HCT116 (cell line): ENCODE data around the gene USP31. TPM values are rescaled to one million over a fixed set of nuclear protein-coding genes. Genes with fewer than 3 reads are reported as not detected.

ENCODE experiments used
- ATAC-seq: fragments of 200-7000 bp; cut with Tn5 transposase; 2 replicates; pipeline ENCODE4 v1.9.1; 2020; ENCODE audit warnings: mild to moderate bottlenecking, moderate library complexity
- BruUV-seq: library from RNA; stranded (reverse); fragments of 400-500 nt; replicated peaks from 2 replicates; lab custom pipeline; 2021; lab: Mats Ljungman, UMichigan
- CTCF ChIA-PET: fragments of 300-600 bp; sonication (Branson Sonifier 250); formaldehyde crosslinking; loops from one replicate; lab custom pipeline; 2021; ENCODE audit warnings: antibody characterized with exemption; lab: Charles Lee
- POLR2A ChIA-PET: fragments of 300-600, 350-600 bp; sonication (Branson Sonifier 250); formaldehyde crosslinking; loops from one replicate; lab custom pipeline; 2021; ENCODE audit warnings: antibody characterized with exemption; lab: Charles Lee
- RAD21 ChIA-PET, 2 experiments: fragments of 300-600 bp; sonication (Branson Sonifier 250); formaldehyde crosslinking; loops; one replicate each; lab custom pipeline; 2023; ENCODE audit warnings: low total read pairs in 2 of 2; ENCODE audit not compliant: uncharacterized antibody in 2 of 2, unreplicated experiment in 2 of 2, low non-redundant PET in 1 of 2; lab: Charles Lee
- DNase-seq: peaks from one replicate; pipeline ENCODE4 v3.0.0-alpha.2; 2010; ENCODE audit warnings: low read depth, low spot score
- H2AFZ ChIP-seq: fragments of 200-600 bp; shearing (Covaris generic), sonication (generic); 2 replicates; pipeline ENCODE4 v1.6.1; 2017; ENCODE audit warnings: low read depth, mixed run types, mixed read lengths, antibody characterized with exemption, low read length; ENCODE audit not compliant: poor library complexity, severe bottlenecking
- H3K27ac ChIP-seq: 2 replicates; pipeline ENCODE4 v1.5.1; 2012; ENCODE audit warnings: low read depth, low read length
- H3K27me3 ChIP-seq: fragments of 200-600 bp; sonication (generic); 2 replicates; pipeline ENCODE4 v1.6.1; 2016; ENCODE audit warnings: mixed run types, low read length, mixed read lengths; ENCODE audit not compliant: insufficient read depth
- H3K36me3 ChIP-seq, 2 experiments: fragments of 200-500 bp in 1 of 2; fragments of 200-600 bp in 1 of 2; sonication (Bioruptor generic) in 1 of 2; sonication (generic) in 1 of 2; 2 replicates each; pipeline versions ENCODE4 v1.5.1 to v1.6.1; 2014 to 2016; ENCODE audit warnings: low read length in 2 of 2, inconsistent platforms in 1 of 2, mixed read lengths in 1 of 2, mixed run types in 1 of 2; ENCODE audit not compliant: insufficient read depth in 2 of 2, control insufficient read depth in 1 of 2
- H3K4me1 ChIP-seq, 2 experiments: fragments of 200-600 bp in 1 of 2; sonication (generic) in 1 of 2; 2 replicates each; pipeline versions ENCODE4 v1.5.1 to v1.6.1; 2012 to 2017; ENCODE audit warnings: low read length in 2 of 2, inconsistent platforms in 1 of 2, mild to moderate bottlenecking in 1 of 2, mixed read lengths in 1 of 2, mixed run types in 1 of 2, moderate library complexity in 1 of 2; ENCODE audit not compliant: insufficient read depth in 2 of 2, control insufficient read depth in 1 of 2
- H3K4me2 ChIP-seq: fragments of 200-600 bp; sonication (generic); 2 replicates; pipeline ENCODE4 v1.6.1; 2017; ENCODE audit warnings: mixed run types, low read length, mixed read lengths
- H3K4me3 ChIP-seq, 2 experiments: fragments of 200-600 bp in 1 of 2; sonication (generic) in 1 of 2; replicated peaks in 1 of 2; 2 replicates each; pipeline ENCODE4 v1.5.1; 2011 to 2016; ENCODE audit warnings: low read length in 2 of 2, control low read depth in 1 of 2, low read depth in 1 of 2, mild to moderate bottlenecking in 1 of 2, mixed read lengths in 1 of 2, mixed run types in 1 of 2
- H3K79me2 ChIP-seq: fragments of 200-600 bp; sonication (generic); 2 replicates; pipeline ENCODE4 v1.6.1; 2017; ENCODE audit warnings: mild to moderate bottlenecking, mixed run types, low read length, moderate library complexity, mixed read lengths; ENCODE audit not compliant: insufficient read depth
- H3K9ac ChIP-seq: fragments of 200-600 bp; sonication (generic); 2 replicates; pipeline ENCODE4 v1.6.1; 2016; ENCODE audit warnings: low read length, mixed read lengths
- H3K9me2 ChIP-seq: fragments of 200-600 bp; sonication (generic), shearing (Covaris generic); 2 replicates; pipeline ENCODE4 v1.6.1; 2017; ENCODE audit warnings: mixed run types, mild to moderate bottlenecking, moderate library complexity; ENCODE audit not compliant: insufficient read depth
- H3K9me3 ChIP-seq, 2 experiments: fragments of 200-500 bp in 1 of 2; fragments of 200-600 bp in 1 of 2; sonication (Bioruptor generic) in 1 of 2; sonication (generic) in 1 of 2; 2 replicates each; pipeline ENCODE4 v1.6.1; 2014 to 2017; ENCODE audit warnings: low read length in 2 of 2, mixed read lengths in 2 of 2, inconsistent platforms in 1 of 2, low read depth in 1 of 2, mild to moderate bottlenecking in 1 of 2, mixed run types in 1 of 2, moderate library complexity in 1 of 2; ENCODE audit not compliant: control insufficient read depth in 1 of 2, insufficient read depth in 1 of 2
- H4K20me1 ChIP-seq: fragments of 200-600 bp; sonication (generic), shearing (Covaris generic); 2 replicates; pipeline ENCODE4 v1.6.1; 2017; ENCODE audit warnings: mixed run types, mild to moderate bottlenecking, moderate library complexity; ENCODE audit not compliant: insufficient read depth
- CTCF ChIP-seq, 3 experiments: fragments of 200-600 bp in 1 of 3; sonication (generic) in 1 of 3; IDR thresholded peaks in 2 of 3; conservative IDR thresholded peaks in 1 of 3; 2 replicates each; pipeline ENCODE4 v1.5.1; 2012 to 2017; ENCODE audit warnings: low read depth in 2 of 3, low read length in 2 of 3, antibody characterized with exemption in 1 of 3, borderline replicate concordance in 1 of 3, control low read depth in 1 of 3, mild to moderate bottlenecking in 1 of 3, mixed read lengths in 1 of 3, mixed run types in 1 of 3, moderate library complexity in 1 of 3; ENCODE audit not compliant: insufficient read depth in 1 of 3
- EGR1 ChIP-seq: IDR thresholded peaks from 2 replicates; pipeline ENCODE4 v1.6.1; 2012; ENCODE audit warnings: low read depth
- EZH2 ChIP-seq: fragments of 200-600 bp; sonication (generic); IDR thresholded peaks from 2 replicates; pipeline ENCODE4 v1.6.1; 2017; ENCODE audit warnings: antibody characterized with exemption, mixed run types
- EZH2phosphoT487 ChIP-seq: fragments of 200-600 bp; IDR thresholded peaks from 2 replicates; pipeline ENCODE4 v1.6.1; 2018; ENCODE audit warnings: antibody characterized with exemption, borderline replicate concordance
- JUND ChIP-seq: IDR thresholded peaks from 2 replicates; pipeline ENCODE4 v1.6.1; 2012
- MAX ChIP-seq: IDR thresholded peaks from 2 replicates; pipeline ENCODE4 v1.6.1; 2012
- POLR2A ChIP-seq: IDR thresholded peaks from 2 replicates; pipeline ENCODE4 v1.7.0; 2011; ENCODE audit warnings: borderline replicate concordance; ENCODE audit not compliant: insufficient read depth, insufficient read length; ENCODE audit errors: extremely low read depth
- POLR2AphosphoS5 ChIP-seq: IDR thresholded peaks from 2 replicates; pipeline ENCODE4 v1.6.1; 2011; ENCODE audit warnings: mild to moderate bottlenecking, low read depth, low read length, moderate library complexity
- RAD21 ChIP-seq: IDR thresholded peaks from 2 replicates; pipeline ENCODE4 v1.6.1; 2012; ENCODE audit warnings: low read depth, mild to moderate bottlenecking
- REST ChIP-seq: IDR thresholded peaks from 2 replicates; pipeline ENCODE4 v1.6.1; 2012; ENCODE audit warnings: low read depth
- SIN3A ChIP-seq: IDR thresholded peaks from 2 replicates; pipeline ENCODE4 v1.6.1; 2012; ENCODE audit warnings: low read depth
- SP1 ChIP-seq: IDR thresholded peaks from 2 replicates; pipeline ENCODE4 v1.6.1; 2012; ENCODE audit warnings: low read depth
- TCF7L2 ChIP-seq: IDR thresholded peaks from 2 replicates; pipeline ENCODE4 v1.7.0; 2011; ENCODE audit warnings: borderline replicate concordance, inconsistent platforms; ENCODE audit not compliant: insufficient read depth, insufficient read length; ENCODE audit errors: extremely low read depth
- YY1 ChIP-seq: IDR thresholded peaks from 2 replicates; pipeline ENCODE4 v1.6.1; 2011; ENCODE audit warnings: low read length, low read depth, moderate library complexity, mild to moderate bottlenecking; ENCODE audit not compliant: insufficient replicate concordance; ENCODE audit errors: extremely low read depth
- ZBTB33 ChIP-seq: IDR thresholded peaks from 2 replicates; pipeline ENCODE4 v1.6.1; 2011; ENCODE audit warnings: mild to moderate bottlenecking, low read length, moderate library complexity; ENCODE audit not compliant: insufficient replicate concordance; ENCODE audit errors: extremely low read depth
- ZFX ChIP-seq: fragments of 450-650 bp; IDR thresholded peaks from 2 replicates; pipeline ENCODE4 v1.6.1; 2017
- ZNF274 ChIP-seq: fragments of 200-500 bp; sonication (Bioruptor generic); IDR thresholded peaks from 2 replicates; pipeline ENCODE4 v1.6.1; 2014; ENCODE audit warnings: mild to moderate bottlenecking, low read depth, low read length, inconsistent platforms
- intact Hi-C: fragments of 100-400 bp; cut with micrococcal nuclease; formaldehyde crosslinking; loops from 2 replicates; pipeline ENCODE4 v1.10.0; 2022
- total RNA-seq: library from RNA; stranded (reverse); gene quantifications from one replicate; pipeline ENCODE4 v1.2.1, GENCODE V29; 2021; ENCODE audit not compliant: unreplicated experiment

Gene USP31
- total RNA-seq, 1 experiment from 2014 or later: 12.2 TPM

GRCh38 chr16:23141033-23141432, 8.2 kb downstream of the USP31 start:
- no peak overlapping the region for H3K4me3 ChIP-seq
- H3K9ac ChIP-seq: no peak overlapping the region
- peaks cover 99% of the 10 kb centered on the region for H3K79me2 ChIP-seq
- H3K36me3 ChIP-seq: no peaks in the 10 kb centered on the region
- ChIA-PET CTCF (no interaction called here), RAD21 (no interaction called here), POLR2A (no interaction called here)
- no TSS peak for BruUV-seq
- H3K9me3 ChIP-seq: no peaks in the 10 kb centered on the region
- no peaks in the 10 kb centered on the region; the same call in 1 of the 2 replicates for H4K20me1 ChIP-seq
- no peak overlapping the region for H2AFZ ChIP-seq
- TF ChIP-seq CTCF (IDR thresholded peaks at IDR 0.05 in 2 of 3, conservative IDR thresholded peaks at IDR 0.05 in 1 of 3; ENCODE audit: borderline replicate concordance in 1 of 3, insufficient read depth in 1 of 3, low read depth in 2 of 3, low read length in 2 of 3): no peak
- no peak for TF ChIP-seq SP1
- no peak for TF ChIP-seq JUND
- no peak for TF ChIP-seq EGR1
- TF ChIP-seq POLR2A: no peak
- no peak for TF ChIP-seq YY1
- TF ChIP-seq POLR2AphosphoS5: no peak
- no peak for TF ChIP-seq RAD21
- no peak for TF ChIP-seq ZNF274
- TF ChIP-seq ZBTB33: no peak
- no peak for TF ChIP-seq REST
- TF ChIP-seq SIN3A: no peak
- no peak for TF ChIP-seq TCF7L2
- TF ChIP-seq ZFX: no peak
- no peak for TF ChIP-seq EZH2
- TF ChIP-seq MAX: no peak
- no peak for TF ChIP-seq EZH2phosphoT487
- H3K4me2 ChIP-seq: no peak overlapping the region
- ATAC-seq (no peak), DNase-seq (no peak)
- intact Hi-C loops: no loop called here
- H3K4me1 ChIP-seq: peaks cover 0 to 7% of the 10 kb centered on the region in 2 experiments; a peak in 2 of 4 replicates
- no peaks in the 10 kb centered on the region for H3K27me3 ChIP-seq
- H3K9me2 ChIP-seq: no peaks in the 10 kb centered on the region
- no peak overlapping the region for H3K27ac ChIP-seq
